ENCODE data around the gene LEMD2.
"Not testable (repeated sequence)": the region's sequence is repeated elsewhere in the genome, so short reads cannot be mapped to it uniquely, and the experiment has no call there.

- not testable (repeated sequence) for TF ChIP-seq CTCF (IDR thresholded peaks at IDR 0.05; ENCODE audit: low read length); EZH2 (IDR thresholded peaks at IDR 0.05; ENCODE audit: borderline replicate concordance, low read length)
Measured at GRCh38 chr6:33831725-33832124, 42.8 kb upstream of the LEMD2 start.

Measured in OCI-LY1 (cell line).